ENCODE measurements around the gene PAK3.

PAK3 gene

DNA sequence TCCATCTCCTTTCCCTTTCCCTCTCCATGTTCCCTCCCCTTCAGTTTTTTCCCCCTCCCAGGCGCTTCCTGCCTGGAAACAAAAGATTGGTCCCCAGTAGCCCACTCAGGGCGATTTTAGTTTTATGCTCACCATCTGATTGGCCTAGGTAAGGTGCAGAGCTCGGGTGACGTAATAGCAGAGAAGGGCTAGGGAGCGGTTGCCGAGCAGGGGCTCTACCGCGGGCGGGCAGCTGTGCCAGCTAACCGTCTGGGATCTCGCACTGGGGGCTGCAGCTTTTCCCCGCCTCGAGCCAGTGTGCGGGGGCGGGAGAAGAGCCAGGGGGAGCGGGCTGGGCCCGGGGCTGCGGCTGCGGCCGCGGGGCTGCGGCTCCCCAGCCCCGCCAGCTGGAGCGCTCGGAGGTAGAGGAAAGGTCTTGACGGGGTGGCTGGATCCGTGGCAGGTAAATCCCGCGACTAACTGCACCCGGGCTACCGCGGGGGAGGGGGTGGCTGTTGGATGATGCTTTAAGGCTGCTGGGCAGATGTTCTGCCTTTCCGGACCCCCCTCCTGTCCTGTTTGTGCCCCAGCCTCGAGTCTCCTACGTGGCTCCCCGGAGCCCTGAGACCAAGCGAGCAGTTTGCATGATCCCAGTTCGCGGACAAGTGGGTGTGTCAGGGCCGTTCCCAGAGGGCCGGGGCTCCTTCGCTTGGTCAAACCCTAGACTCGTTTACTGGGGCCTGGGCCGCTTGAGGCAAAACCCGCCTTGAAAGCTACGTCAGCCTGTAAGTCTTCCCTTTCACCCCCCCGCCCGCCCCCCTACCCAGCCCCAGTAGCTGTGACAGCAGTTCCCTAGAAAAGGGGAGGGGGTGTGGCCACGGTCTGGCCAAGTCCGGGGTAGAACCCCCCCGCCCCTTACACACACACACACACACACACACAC lies at the start of gene PAK3:
Gene PAK3, plus strand, starts transcription at position 218 of the 922 bp plus-strand sequence. CDS start 26,913 bp downstream, outside the sequence.
- peak; percentile 23 for DNase-seq

DNA sequence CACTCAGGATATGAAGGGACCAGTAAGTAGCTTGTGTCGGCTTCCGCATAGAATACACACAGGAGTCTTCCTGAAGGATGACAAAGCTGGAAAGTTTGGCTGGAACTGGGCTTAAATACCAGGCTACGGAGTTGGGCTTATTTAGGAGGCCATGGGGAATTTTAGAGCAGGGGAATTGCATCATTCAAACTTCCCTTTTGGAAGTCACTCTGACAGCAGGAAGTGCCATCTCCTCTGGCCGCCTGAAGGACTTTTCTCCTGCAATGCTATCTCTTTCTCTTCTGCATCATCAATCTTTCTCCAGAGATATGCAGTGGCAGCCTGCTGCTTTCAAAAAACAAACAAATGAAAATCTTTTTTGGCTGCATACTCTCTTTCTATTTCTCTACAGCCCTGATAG lies 48.4 kb upstream of the PAK3 start:
- no peak for DNase-seq

DNA sequence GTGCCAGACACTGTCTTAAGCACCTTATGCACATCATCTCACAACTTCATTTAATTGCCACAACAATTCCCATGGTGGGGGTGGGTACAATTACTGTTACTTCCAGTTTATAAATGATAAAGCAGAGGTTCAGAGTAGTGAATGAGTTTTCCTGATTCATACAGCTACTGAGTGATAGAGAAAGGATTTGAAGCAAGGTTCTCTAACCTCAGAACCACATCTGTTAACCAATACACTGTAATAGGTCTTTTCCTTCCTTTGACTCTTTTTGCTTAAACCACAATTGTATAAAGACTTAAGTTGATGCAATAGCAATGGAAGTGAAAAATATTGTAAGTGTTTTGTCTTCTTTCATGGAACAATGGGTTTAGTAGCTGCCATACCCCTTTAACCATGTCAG lies 43.5 kb upstream of the PAK3 start:
- peak; percentile 7 for DNase-seq

GRCh38 chrX:111071542-111072277 lies 24.3 kb upstream of the PAK3 start:
- no peak for DNase-seq

GRCh38 chrX:111083081-111083480 lies 12.9 kb upstream of the PAK3 start:
- DNase-seq: no peak

DNA sequence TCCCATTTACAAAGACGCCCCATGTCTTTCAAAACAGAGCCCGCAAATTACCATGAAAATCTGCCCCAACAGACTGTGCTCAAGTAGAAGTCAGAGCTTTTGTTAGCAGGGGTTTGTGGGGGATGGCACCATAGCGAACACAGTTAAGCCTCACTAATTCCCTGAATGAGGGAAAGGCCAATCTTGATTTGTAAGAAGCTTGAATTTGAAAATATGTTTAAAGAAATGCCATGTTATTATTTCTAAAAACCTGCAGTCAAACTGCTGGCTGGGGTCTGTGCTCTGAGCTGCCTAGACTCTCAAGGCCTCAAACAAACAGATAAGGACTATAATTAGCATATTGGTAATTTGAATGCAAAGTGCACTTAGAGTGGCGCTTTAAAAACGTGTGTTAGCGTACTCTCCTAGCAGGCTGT lies 9.4 kb upstream of the PAK3 start:
- no peak for DNase-seq

DNA sequence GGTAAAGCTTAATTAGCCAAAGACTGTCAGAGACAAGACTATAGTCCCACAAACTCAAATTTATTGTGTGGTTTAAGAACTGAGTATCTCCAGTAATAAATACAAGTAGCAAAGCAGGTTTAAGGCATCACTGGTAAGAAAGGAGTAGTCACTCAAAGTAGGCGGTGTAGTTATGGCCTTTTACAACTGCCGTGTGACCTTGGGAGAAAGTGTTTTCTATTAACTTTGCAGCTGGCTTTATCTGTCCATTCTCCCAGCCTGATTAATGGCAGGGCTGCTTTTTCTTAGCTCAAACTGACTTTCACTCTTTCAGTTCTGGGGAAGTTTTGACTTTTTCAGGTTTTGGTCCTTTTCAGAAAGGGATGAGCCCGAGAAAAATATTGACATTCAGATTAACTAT lies 7.4 kb upstream of the PAK3 start:
- no peak for DNase-seq

- DNase-seq: no peak
These were observed 5.5 kb upstream of the PAK3 start for GRCh38 chrX:111090458-111090857.

DNA sequence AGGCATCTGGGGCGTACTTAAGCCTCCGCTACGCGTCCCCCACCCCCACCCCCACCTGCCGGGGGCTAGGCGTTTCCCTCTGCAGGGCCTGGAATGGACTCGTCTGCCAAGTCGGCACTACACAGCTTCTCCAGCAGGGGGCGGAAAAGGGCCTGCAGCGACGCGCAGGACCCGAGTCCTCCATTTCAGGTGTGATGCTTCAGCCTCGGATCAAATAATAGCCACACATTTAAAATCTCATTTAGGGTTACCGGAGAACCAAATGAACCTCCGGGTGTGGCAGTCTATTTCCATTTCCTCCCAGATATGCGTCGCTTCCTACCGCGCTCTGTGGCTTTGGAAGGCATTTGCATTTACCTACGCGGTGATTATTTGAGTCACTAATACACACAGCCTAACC lies 2.9 kb downstream of the PAK3 start:
- peak; percentile 74 for DNase-seq

DNA sequence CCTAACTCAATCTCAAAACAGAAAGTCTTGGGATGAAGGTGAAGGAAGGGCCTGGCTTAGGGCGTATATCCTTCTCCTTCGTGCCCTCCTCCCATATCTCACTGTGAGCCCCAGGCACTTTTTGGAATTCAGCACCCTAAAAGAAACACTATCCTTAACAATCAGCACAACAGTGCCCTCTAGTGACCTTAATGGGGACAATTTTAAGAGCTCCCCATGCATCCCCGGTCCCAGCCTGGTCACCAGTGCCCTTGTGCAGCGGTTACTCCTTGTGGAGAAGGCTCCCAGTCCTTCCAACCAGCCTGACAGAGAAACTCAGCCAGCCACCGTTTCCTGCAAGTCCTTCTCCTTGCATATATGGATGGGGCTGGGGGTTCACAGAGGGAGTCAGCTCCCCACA lies 4.2 kb downstream of the PAK3 start:
- DNase-seq: peak; percentile 46

- no peak for DNase-seq
These were observed 5.6 kb downstream of the PAK3 start for GRCh38 chrX:111101580-111101979.

DNA sequence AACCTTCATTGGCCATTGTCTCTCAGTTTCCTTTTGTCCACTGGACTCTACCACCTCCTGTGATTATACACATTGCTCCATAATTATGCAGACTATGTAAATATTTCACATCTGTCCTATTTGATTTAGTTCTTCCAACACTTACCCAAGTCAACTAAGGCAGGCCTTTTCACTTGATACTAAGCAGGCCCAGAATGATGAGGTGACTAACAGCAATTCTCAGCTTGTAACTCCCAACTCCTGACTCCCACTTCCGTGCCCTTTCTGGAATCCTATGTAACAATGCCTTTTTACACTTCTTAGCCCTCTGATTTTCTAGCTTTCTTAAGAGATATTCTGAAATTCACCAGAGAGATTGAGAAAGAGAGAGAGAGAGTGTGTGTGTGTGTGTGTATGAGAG lies 6.6 kb downstream of the PAK3 start:
- DNase-seq: no peak

DNA sequence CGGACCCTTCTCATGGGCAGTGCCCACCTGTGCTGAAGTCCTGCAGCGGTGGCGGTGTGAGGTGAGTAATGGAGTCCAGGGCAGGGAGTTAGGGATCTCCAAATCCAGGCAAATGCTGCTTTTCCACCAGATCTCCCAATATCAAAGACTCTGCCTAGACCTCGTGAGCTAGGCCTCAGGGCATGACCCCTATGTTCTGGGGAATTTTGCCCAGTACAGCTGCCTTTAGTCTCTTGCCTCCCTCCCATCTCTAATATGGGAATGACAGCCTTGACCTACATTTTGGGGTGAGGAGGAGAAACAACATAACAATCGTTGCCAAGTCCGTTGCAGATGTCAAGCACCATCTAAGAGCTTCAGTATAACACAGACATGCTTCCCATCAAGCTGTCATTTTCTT lies 7.3 kb downstream of the PAK3 start:
- no peak for DNase-seq

DNA sequence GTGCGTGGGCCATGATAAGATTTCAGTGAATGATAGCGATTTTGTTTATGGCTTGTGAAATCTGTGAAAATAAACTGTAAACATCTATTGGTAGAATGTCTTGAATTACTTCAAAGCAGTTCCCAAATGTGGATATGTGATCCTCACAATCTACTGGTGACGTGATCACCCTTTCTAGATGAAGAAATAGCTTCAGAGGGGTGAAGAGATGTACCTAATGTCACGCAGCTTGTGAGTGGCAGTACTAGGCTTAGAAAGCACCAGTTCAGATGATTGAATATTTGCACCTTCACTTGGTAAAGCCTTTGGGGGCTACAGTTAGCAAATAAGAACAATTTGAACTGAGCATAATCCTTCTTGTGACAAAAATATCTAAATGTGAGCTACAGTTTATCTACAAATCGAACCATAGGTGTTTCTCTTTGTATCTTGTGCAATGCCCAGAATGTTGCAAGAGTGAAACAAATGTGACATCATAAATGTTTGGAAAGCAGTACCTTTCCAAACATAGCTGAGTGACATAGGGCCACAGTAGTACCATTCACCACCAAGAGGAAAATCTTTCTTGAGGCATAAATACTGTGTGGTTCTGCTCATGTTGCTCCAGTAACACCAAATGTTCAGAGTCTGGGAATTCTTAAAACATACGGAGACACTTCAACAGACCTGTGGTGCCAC lies 14.2 kb downstream of the PAK3 start:
- no peak for DNase-seq

GRCh38 chrX:111114806-111115205 lies 18.8 kb downstream of the PAK3 start:
- no peak for DNase-seq

- no peak for DNase-seq
These were observed 20.7 kb downstream of the PAK3 start for GRCh38 chrX:111116666-111117065.

DNA sequence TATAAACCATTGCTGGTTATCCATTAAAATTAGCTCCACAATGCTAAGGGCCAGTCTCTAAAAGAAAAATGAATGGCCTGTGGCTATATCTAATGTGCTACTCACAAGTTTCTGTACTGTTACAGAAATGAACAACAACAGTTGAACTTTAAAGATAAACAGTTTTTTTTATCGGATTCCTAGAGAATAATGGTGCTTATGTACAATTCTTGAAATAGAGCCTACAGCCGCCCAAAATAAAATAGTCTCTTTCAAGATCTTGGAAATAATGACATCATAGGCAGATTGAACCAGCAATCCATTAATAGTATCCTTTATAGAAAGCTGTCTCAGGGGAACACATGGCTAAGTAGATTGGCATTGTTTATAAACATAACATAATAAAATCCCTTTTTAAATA lies 23.4 kb downstream of the PAK3 start:
- DNase-seq: no peak

GRCh38 chrX:111123125-111123524 lies 27.1 kb downstream of the PAK3 start:
- DNase-seq: peak; percentile 42

DNA sequence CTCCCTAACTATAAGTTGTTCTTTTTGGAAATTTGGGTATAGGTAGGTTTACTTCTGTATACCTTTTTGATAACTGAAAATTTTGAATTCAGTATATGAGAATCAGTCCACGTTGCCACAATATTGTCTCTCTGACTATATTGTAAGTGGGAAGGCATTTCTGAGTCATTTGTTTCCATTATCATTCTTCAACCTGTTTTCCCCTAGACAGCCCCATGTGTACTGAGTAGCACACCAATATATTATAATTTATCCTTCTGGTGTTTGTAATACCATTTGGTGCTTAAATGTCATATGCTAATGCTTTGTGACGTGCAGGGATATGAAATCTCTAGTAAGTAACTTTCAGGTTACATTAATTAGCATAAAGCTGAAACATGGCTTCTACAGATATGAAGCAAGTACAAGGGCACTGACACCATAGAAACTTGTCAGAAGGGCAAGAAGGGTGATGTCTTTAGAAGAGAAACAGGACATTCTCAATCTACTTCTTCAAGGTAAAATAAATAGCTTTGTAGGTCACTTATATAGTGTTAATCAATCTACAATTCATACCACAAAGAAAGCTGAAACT lies 27.7 kb downstream of the PAK3 start:
- peak; percentile 30 for DNase-seq

GRCh38 chrX:111124418-111124817 lies 28.4 kb downstream of the PAK3 start:
- DNase-seq: peak; percentile 57

DNA sequence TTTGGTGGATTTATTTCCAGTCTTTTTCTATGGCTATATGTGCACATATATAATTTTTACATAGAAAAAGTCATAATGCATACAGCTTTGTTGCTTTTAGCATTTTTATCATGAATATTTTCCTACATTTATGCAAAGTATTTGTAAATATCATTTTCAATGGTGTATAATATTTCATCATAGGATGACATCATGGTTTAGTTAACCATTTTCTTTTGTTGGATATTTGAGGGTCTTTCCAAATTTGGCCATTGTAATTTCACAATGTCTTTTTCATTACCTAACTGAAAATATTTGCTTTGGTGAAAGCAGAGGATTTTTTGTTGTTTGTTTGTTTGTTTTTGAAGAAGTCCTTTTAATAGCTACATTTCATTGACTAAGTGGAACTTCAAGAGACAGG lies 31.0 kb downstream of the PAK3 start:
- DNase-seq: no peak

DNA sequence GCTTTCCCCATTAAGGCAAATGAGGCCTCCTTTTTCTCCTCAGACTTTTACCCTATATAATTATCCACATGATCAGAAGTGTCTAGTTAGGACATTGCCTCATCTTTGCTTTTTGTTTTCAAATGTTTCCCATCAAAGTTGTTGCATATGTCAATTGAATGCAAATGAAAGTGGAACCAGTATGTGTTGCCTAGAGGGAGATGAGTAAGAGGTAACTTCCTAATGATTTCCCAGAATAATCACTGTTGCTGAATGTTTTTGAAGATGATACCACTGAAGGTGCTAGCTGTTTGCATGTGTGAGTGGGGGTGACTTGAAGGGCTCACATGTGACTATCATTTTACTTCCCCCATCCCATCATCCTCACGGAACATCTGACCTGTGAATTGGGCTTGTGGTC lies 33.9 kb downstream of the PAK3 start:
- peak; percentile 48 for DNase-seq

GRCh38 chrX:111131572-111131971 lies 35.6 kb downstream of the PAK3 start:
- DNase-seq: no peak
